Uterus (tissue), 2 donors: Measurements from ENCODE around the gene VSIG4.
"Not testable (repeated sequence)": the region's sequence is repeated elsewhere in the genome, so short reads cannot be mapped to it uniquely, and the experiment has no call there.

Experiments used
- POLR2A ChIP-seq, 2 donors: fragments of 450-650 bp; IDR thresholded peaks; one replicate each; pipeline ENCODE4 v1.6.1; 2016; ENCODE audit warnings: antibody characterized with exemption in 2 of 2, mild to moderate bottlenecking in 1 of 2, moderate library complexity in 1 of 2
- TF ChIP-seq, protein P1 (sequence below), 4 experiments: fragments of 200-600 bp in 2 of 4; fragments of 450-650 bp in 2 of 4; sonication (generic) in 2 of 4; IDR thresholded peaks; one replicate each; pipeline ENCODE4 v1.5.1; 2016 to 2019; ENCODE audit warnings: antibody characterized with exemption in 4 of 4, mild to moderate bottlenecking in 2 of 4, moderate library complexity in 1 of 4

DNA sequence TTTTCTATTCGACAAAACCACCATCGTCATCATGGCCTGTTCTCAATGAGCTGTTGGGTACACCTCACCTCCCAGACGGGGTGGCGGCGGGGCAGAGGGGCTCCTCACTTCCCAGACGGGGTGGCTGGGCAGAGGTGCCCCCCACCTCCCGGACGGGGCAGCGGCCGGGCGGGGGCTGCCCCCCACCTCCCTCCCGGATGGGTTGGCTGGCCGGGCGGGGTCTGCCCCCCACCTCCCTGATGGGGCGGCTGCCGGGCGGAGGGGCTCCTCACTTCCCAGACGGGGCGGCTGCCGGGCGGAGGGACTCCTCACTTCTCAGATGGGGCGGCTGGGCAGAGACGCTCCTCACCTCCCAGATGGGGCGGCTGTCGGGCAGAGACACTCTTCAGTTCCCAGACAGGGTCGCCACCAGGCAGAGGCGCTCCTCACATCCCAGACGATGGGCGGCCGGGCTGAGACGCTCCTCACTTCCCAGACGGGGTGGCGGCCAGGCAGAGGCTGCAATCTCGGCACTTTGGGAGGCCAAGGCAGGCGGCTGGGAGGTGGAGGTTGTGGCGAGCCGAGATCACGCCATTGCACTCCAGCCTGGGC, 64.6 kb downstream of the VSIG4 start:
- TF ChIP-seq, protein P1, sequence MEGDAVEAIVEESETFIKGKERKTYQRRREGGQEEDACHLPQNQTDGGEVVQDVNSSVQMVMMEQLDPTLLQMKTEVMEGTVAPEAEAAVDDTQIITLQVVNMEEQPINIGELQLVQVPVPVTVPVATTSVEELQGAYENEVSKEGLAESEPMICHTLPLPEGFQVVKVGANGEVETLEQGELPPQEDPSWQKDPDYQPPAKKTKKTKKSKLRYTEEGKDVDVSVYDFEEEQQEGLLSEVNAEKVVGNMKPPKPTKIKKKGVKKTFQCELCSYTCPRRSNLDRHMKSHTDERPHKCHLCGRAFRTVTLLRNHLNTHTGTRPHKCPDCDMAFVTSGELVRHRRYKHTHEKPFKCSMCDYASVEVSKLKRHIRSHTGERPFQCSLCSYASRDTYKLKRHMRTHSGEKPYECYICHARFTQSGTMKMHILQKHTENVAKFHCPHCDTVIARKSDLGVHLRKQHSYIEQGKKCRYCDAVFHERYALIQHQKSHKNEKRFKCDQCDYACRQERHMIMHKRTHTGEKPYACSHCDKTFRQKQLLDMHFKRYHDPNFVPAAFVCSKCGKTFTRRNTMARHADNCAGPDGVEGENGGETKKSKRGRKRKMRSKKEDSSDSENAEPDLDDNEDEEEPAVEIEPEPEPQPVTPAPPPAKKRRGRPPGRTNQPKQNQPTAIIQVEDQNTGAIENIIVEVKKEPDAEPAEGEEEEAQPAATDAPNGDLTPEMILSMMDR (IDR thresholded peaks at IDR 0.05) = not testable (repeated sequence)
- TF ChIP-seq POLR2A (IDR thresholded peaks at IDR 0.05) = not testable (repeated sequence)
